ENCODE data around the gene SLCO4A1.

SLCO4A1 gene

GRCh38 chr20:62642051-62642665 is at the start of gene SLCO4A1:
TSS of gene SLCO4A1 (plus strand) at chr20:62642503. CDS start at chr20:62656455, 13,952 bp downstream.
- DNase-seq (ENCODE audit: low spot score) = peak; percentile 86

GRCh38 chr20:62592506-62593177 is 49.7 kb upstream of the SLCO4A1 start:
- no peak for DNase-seq (ENCODE audit: low spot score)

GRCh38 chr20:62593616-62594015 is 48.7 kb upstream of the SLCO4A1 start:
- no peak for DNase-seq (ENCODE audit: low spot score)

- no peak for DNase-seq (ENCODE audit: low spot score)
Measured at GRCh38 chr20:62595069-62595468, 47.2 kb upstream of the SLCO4A1 start.

GRCh38 chr20:62595491-62595890 is 46.8 kb upstream of the SLCO4A1 start:
- DNase-seq (ENCODE audit: low spot score) = peak; percentile 59

- no peak for DNase-seq (ENCODE audit: low spot score)
Measured at GRCh38 chr20:62596486-62596885, 45.8 kb upstream of the SLCO4A1 start.

GRCh38 chr20:62596921-62597320 is 45.4 kb upstream of the SLCO4A1 start:
- no peak for DNase-seq (ENCODE audit: low spot score)

- no peak for DNase-seq (ENCODE audit: low spot score)
Measured at GRCh38 chr20:62597416-62598115, 44.7 kb upstream of the SLCO4A1 start.

GRCh38 chr20:62598761-62599194 is 43.5 kb upstream of the SLCO4A1 start:
- DNase-seq (ENCODE audit: low spot score) = peak; percentile 62

- no peak for DNase-seq (ENCODE audit: low spot score)
Measured at GRCh38 chr20:62599216-62600110, 42.8 kb upstream of the SLCO4A1 start.

GRCh38 chr20:62601172-62601571 is 41.1 kb upstream of the SLCO4A1 start:
- DNase-seq (ENCODE audit: low spot score) = no peak

GRCh38 chr20:62601714-62602113 is 40.6 kb upstream of the SLCO4A1 start:
- no peak for DNase-seq (ENCODE audit: low spot score)

- DNase-seq (ENCODE audit: low spot score) = no peak
Measured at GRCh38 chr20:62602550-62602949, 39.8 kb upstream of the SLCO4A1 start.

- DNase-seq (ENCODE audit: low spot score) = no peak
Measured at GRCh38 chr20:62603021-62603906, 39.0 kb upstream of the SLCO4A1 start.

- DNase-seq (ENCODE audit: low spot score) = no peak
Measured at GRCh38 chr20:62603907-62604785, 38.2 kb upstream of the SLCO4A1 start.

- no peak for DNase-seq (ENCODE audit: low spot score)
Measured at GRCh38 chr20:62604796-62605195, 37.5 kb upstream of the SLCO4A1 start.

GRCh38 chr20:62605236-62605943 is 36.9 kb upstream of the SLCO4A1 start:
- no peak for DNase-seq (ENCODE audit: low spot score)

GRCh38 chr20:62606016-62606415 is 36.3 kb upstream of the SLCO4A1 start:
- no peak for DNase-seq (ENCODE audit: low spot score)

- no peak for DNase-seq (ENCODE audit: low spot score)
Measured at GRCh38 chr20:62606551-62607201, 35.6 kb upstream of the SLCO4A1 start.

All from iPS-NIHi11 (cell line).